Spleen (tissue), 11 donors: ENCODE data around the gene USP7. TPM values are rescaled to one million over a fixed set of nuclear protein-coding genes. Genes with fewer than 3 reads are reported as not detected.
A peak's percentile ranks its signal among the peaks of the same experiment; 100 is the strongest.

Source experiments
- DNase-seq: peaks from one replicate; pipeline ENCODE4 v3.0.0-alpha.2; 2020
- H3K27ac ChIP-seq, 8 donors: fragments of 200-600 bp; sonication (generic) in 7 of 8; 1 replicate in 4 of 8; 2 replicates in 4 of 8; pipeline versions ENCODE4 v1.5.0 to v1.8.0; 2016 to 2021; ENCODE audit warnings: inconsistent platforms in 4 of 8, mild to moderate bottlenecking in 4 of 8, moderate library complexity in 1 of 8
- H3K27me3 ChIP-seq, 7 donors: fragments of 200-600 bp; sonication (generic) in 6 of 7; replicated peaks in 1 of 7; 1 replicate in 4 of 7; 2 replicates in 3 of 7; pipeline versions ENCODE4 v1.5.0 to v1.8.0; 2016 to 2021; ENCODE audit warnings: inconsistent platforms in 3 of 7, mild to moderate bottlenecking in 1 of 7
- H3K36me3 ChIP-seq, 6 donors: fragments of 200-600 bp; sonication (generic) in 5 of 6; 1 replicate in 4 of 6; 2 replicates in 2 of 6; pipeline versions ENCODE4 v1.5.0 to v1.8.0; 2016 to 2021; ENCODE audit warnings: inconsistent platforms in 2 of 6
- H3K4me1 ChIP-seq, 6 donors: fragments of 200-600 bp; sonication (generic) in 5 of 6; 1 replicate in 3 of 6; 2 replicates in 3 of 6; pipeline versions ENCODE4 v1.5.0 to v1.8.0; 2016 to 2021; ENCODE audit warnings: inconsistent platforms in 3 of 6
- H3K4me3 ChIP-seq, 8 donors: fragments of 200-600 bp; sonication (generic) in 7 of 8; 1 replicate in 4 of 8; 2 replicates in 4 of 8; pipeline versions ENCODE4 v1.5.0 to v1.8.0; 2016 to 2021; ENCODE audit warnings: inconsistent platforms in 4 of 8, mild to moderate bottlenecking in 4 of 8, moderate library complexity in 2 of 8
- H3K9me3 ChIP-seq, 8 donors: fragments of 200-600 bp; sonication (generic) in 7 of 8; 1 replicate in 4 of 8; 2 replicates in 4 of 8; pipeline versions ENCODE4 v1.5.0 to v1.8.0; 2016 to 2021; ENCODE audit warnings: inconsistent platforms in 4 of 8
- POLR2A ChIP-seq, 3 donors: fragments of 450-650 bp; IDR thresholded peaks; one replicate each; pipeline ENCODE4 v1.5.1; 2017; ENCODE audit warnings: antibody characterized with exemption in 3 of 3, mild to moderate bottlenecking in 1 of 3
- POLR2AphosphoS5 ChIP-seq, 3 donors: sonication (generic); formaldehyde crosslinking; IDR thresholded peaks; one replicate each; pipeline ENCODE4 v1.5.1; 2017; ENCODE audit warnings: antibody characterized with exemption in 3 of 3
- WGBS, 5 donors: extraction: QIAGEN DNeasy Blood & Tissue Kit in 3 of 5; methylation state at CpG; one replicate each; pipeline versions ENCODE4 v1.1.5 to v1.1.7; 2013 to 2018; 5-methylcytosine and 5-hydroxymethylcytosine counted together
- intact Hi-C: fragments of 100-400 bp; cut with DNase I; formaldehyde crosslinking; loops from one replicate; pipeline ENCODE4 v1.15.0; 2023; ENCODE audit warnings: low total_unique reads
- polyA plus RNA-seq, 3 donors: library from polyadenylated mRNA; stranded (reverse); fragments of 200-250 nt; gene quantifications; one replicate each; pipeline ENCODE4 v1.2.1, GENCODE V29; 2013
- total RNA-seq, 7 donors: library from RNA; depleted of rRNA in 3 of 7; stranded (reverse); fragments of >200 nt in 3 of 7; fragmentation: NEBNext Ultra II Directional in 4 of 7; extraction: Animal tissue kit (Norgen Biotek cat#: 25700) in 4 of 7; gene quantifications; one replicate each; pipeline versions ENCODE4 v1.1.0 to v1.2.1, GENCODE V29; 2016 to 2021
- TF ChIP-seq, protein P1 (sequence below), 11 experiments: fragments of 200-600 bp in 7 of 11; fragments of 450-650 bp in 4 of 11; sonication (generic) in 4 of 11; IDR thresholded peaks in 8 of 11; conservative IDR thresholded peaks in 3 of 11; 1 replicate in 7 of 11; 2 replicates in 4 of 11; pipeline versions ENCODE4 v1.4.0 to v1.8.0; 2016 to 2021; ENCODE audit warnings: antibody characterized with exemption in 11 of 11, inconsistent platforms in 4 of 11, mild to moderate bottlenecking in 1 of 11
- donor health status: healthy with polysubstance abuse.
- donor health status: DM: no; HTN: no; CAD: no; lungs with moderate emphysema.
- donor health status: DM: no; HTN: no; CAD: no.
- donor health status: Bipolar disorder and iron deficiency.
- donor health status: healthy.
- donor health status: DM: no; HTN: no; CAD: no.
- donor health status: DM: yes; HTN: yes; CAD: no.

USP7 gene
- total and polyA plus RNA-seq, 10 donors, result 26.1 to 145 (median 126) TPM

DNA sequence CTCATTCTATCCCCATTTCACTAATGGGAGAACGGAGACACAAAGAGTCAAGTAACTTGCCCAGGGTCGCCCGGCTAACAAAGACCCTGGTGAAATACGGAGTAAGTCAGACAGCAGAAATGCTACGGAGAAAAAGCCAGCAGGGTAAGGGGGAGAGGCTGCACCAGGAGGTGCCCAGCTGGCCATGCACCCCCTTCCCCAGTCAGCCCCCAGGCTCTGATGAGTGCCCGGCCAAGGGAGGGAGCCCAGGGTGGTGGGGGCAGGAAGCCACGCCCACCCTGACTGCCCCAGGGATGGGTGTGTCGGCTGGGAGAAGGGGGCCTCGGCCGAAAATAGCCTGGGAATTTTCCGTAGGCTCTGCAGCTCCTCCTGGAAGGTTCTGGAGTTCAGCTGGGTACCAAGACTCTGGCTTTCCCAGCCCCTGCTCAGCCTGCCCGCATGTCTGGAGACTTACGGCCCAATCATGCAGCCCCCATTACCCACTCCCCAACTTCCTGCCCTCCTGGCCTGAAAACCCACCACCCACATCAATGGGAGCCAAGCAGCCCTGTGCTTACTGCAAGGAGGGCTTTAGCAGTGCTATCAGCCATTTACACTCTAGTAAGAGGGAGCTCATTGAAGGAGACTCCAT is 99.1 kb downstream of the USP7 start:
- peaks cover 0 to 7% (median 0%) of the 10 kb centered on the region in 6 donors for H3K36me3 ChIP-seq
- H3K4me1 ChIP-seq, result peaks cover 27 to 92% (median 75%) of the 10 kb centered on the region in 6 donors
- intact Hi-C loops, result loop anchor here (5.0 kb wide), 2 partner anchors 67 to 187 kb away; partner anchors contain the start of genes PMM2 and TMEM186

DNA sequence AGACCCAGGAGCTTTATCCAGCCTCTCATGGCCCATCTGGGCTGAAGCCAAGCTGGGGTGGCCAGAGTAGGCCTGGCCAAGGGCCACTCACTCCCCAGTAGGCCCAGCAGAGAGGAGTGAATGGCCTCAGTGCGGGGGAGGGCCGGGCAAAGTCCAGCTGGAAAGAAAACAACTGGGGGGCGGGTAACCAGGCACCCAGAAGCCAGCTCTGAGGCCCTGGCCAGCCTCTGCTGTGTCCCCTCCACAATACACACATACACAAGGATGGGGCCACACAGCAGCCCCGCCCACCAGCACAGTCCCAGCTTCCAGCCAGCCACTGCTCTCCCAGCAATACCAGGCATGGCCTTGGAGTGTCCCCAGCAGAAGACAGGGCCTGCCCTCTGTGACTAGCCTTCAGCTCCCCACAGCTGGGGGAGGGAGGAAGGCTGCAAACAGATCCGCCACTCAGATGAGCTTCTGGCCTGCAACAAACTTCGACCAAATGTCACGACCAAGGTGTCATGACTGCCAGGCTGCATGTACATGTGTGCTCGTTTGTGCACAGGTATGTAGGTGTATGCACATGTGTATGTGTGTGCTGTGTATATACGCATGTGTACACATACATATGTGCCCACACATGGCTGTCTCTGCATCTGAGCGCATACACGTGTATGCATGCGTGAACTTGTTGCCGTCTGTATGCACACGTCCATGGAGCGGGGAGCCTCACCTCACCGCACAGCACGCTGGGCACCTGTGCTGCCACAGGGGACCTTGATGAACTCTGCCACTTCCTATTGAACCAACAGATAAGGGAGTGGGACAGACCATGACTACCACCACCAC is 99.9 kb downstream of the USP7 start:
- peaks cover 0 to 15% (median 2%) of the 10 kb centered on the region in 6 donors for H3K36me3 ChIP-seq
- intact Hi-C loops, result no loop called here
- peak overlapping the region in 5 of 8 donors; percentile 19 to 94 (median 57) for H3K27ac ChIP-seq
- no peak for DNase-seq
- no peak overlapping the region for H3K4me3 ChIP-seq
- TF ChIP-seq POLR2A (IDR thresholded peaks at IDR 0.05), result no peak
- TF ChIP-seq, protein P1, sequence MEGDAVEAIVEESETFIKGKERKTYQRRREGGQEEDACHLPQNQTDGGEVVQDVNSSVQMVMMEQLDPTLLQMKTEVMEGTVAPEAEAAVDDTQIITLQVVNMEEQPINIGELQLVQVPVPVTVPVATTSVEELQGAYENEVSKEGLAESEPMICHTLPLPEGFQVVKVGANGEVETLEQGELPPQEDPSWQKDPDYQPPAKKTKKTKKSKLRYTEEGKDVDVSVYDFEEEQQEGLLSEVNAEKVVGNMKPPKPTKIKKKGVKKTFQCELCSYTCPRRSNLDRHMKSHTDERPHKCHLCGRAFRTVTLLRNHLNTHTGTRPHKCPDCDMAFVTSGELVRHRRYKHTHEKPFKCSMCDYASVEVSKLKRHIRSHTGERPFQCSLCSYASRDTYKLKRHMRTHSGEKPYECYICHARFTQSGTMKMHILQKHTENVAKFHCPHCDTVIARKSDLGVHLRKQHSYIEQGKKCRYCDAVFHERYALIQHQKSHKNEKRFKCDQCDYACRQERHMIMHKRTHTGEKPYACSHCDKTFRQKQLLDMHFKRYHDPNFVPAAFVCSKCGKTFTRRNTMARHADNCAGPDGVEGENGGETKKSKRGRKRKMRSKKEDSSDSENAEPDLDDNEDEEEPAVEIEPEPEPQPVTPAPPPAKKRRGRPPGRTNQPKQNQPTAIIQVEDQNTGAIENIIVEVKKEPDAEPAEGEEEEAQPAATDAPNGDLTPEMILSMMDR (IDR thresholded peaks at IDR 0.05 in 8 of 11, conservative IDR thresholded peaks at IDR 0.05 in 3 of 11), result peak in 1 of 11 experiments; percentile 32
- peak; percentile 41 to 76 (median 71) for TF ChIP-seq POLR2AphosphoS5 (IDR thresholded peaks at IDR 0.05)
- WGBS, 5 donors, result 66 to 76% (median 74%) methylated on average over 15 to 17 of the region's 17 CpGs
- H3K9me3 ChIP-seq, result no peaks in the 10 kb centered on the region
- H3K27me3 ChIP-seq, result no peaks in the 10 kb centered on the region
- peaks cover 24 to 95% (median 68%) of the 10 kb centered on the region in 6 donors for H3K4me1 ChIP-seq

More for the DNA sequence above, 99.1 kb downstream of the USP7 start:
- WGBS, 5 donors, result 57 to 79% (median 68%) methylated on average over 9 to 13 of the region's 13 CpGs
- Histone ChIP-seq H3K4me3 (no peak overlapping the region), H3K27ac (peak overlapping the region in 6 of 8 donors; percentile 19 to 94 (median 37)), H3K27me3 (no peaks in the 10 kb centered on the region), H3K9me3 (no peaks in the 10 kb centered on the region)
- TF ChIP-seq, protein P1 (IDR thresholded peaks at IDR 0.05 in 8 of 11, conservative IDR thresholded peaks at IDR 0.05 in 3 of 11), result no peak
- TF ChIP-seq POLR2A (IDR thresholded peaks at IDR 0.05) (no peak), POLR2AphosphoS5 (IDR thresholded peaks at IDR 0.05) (peak in 1 of 3 donors; percentile 51)
- no peak for DNase-seq

DNA sequence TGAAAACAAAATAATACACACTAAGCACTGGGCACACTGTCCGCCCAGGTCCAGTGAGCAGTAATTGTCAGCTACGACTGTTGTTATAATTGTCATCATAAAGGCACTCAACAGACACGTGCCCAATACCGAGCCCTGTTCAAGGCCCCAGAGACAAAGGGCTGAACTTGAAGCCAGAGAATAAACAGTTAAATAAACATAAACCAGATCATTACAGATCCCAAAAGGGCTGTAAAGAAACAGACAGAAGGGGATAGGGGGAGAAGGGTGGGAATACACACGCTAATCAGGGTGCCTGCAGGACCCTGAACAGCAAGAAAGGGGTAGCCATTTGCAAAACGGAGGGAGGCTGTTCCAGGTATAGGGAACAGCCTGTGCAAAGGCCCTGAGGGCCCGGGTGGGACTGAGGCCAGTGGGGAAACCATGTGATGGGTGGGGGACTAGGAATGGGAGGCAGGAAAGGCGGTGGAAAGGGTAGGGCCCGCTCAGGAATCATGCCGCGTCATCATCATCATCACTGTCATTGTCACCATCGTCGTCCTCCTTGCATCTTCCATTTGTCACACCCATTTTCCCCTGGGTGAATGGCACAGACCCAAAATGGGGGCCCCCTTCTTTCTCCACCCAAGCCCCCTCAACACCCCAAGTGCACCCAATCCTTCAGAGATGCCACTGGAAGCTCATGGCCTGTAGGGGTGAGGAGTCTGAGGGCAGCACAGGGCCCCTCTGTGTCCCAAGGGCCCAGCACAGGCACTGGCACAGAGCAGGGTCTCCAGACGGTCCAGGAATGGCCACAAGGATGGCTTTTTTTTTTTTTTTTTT is 101.2 kb downstream of the USP7 start:
- H3K27me3 ChIP-seq, result no peaks in the 10 kb centered on the region
- no peak overlapping the region for H3K4me3 ChIP-seq
- WGBS, 5 donors, result 76 to 89% (median 83%) methylated on average over 14 of the region's 14 CpGs
- H3K36me3 ChIP-seq, result peaks cover 0 to 28% (median 13%) of the 10 kb centered on the region in 6 donors
- peaks cover 24 to 98% (median 65%) of the 10 kb centered on the region in 6 donors for H3K4me1 ChIP-seq
- DNase-seq, result no peak
- TF ChIP-seq POLR2AphosphoS5 (IDR thresholded peaks at IDR 0.05), result peak in 1 of 3 donors; percentile 22
- TF ChIP-seq, protein P1 (IDR thresholded peaks at IDR 0.05 in 8 of 11, conservative IDR thresholded peaks at IDR 0.05 in 3 of 11), result no peak
- intact Hi-C loops, result no loop called here
- peak overlapping the region in 4 of 8 donors; percentile 14 to 94 (median 74) for H3K27ac ChIP-seq
- no peaks in the 10 kb centered on the region for H3K9me3 ChIP-seq
